Right lobe of liver (tissue), 6 donors: Measurements from ENCODE around the gene PRKCA. TPM values are rescaled to one million over a fixed set of nuclear protein-coding genes. Genes with fewer than 3 reads are reported as not detected.

Experiments used
- ATAC-seq, 4 donors: fragments of 200-7000 bp; cut with Tn5 transposase; one replicate each; pipeline ENCODE4 v1.9.1; 2020; ENCODE audit warnings: mild to moderate bottlenecking in 4 of 4, moderate library complexity in 4 of 4
- DNase-seq, 3 donors: peaks; one replicate each; pipeline ENCODE4 v3.0.0-alpha.2; 2020
- H3K27ac ChIP-seq, 3 donors: fragments of 200-600 bp; one replicate each; pipeline ENCODE4 v1.8.0; 2022
- H3K27me3 ChIP-seq, 2 donors: fragments of 200-600 bp; one replicate each; pipeline ENCODE4 v1.8.0; 2022
- H3K36me3 ChIP-seq, 4 donors: fragments of 200-600 bp; sonication (generic) in 1 of 4; one replicate each; pipeline versions ENCODE4 v1.5.1 to v1.8.0; 2017 to 2022; ENCODE audit warnings: control low read depth in 1 of 4
- H3K4me1 ChIP-seq, 4 donors: fragments of 200-600 bp; sonication (generic) in 1 of 4; one replicate each; pipeline versions ENCODE4 v1.5.1 to v1.8.0; 2017 to 2022; ENCODE audit warnings: control low read depth in 1 of 4
- H3K4me3 ChIP-seq, 3 donors: fragments of 200-600 bp; one replicate each; pipeline ENCODE4 v1.8.0; 2022
- H3K9me3 ChIP-seq, 4 donors: fragments of 200-600 bp; sonication (generic) in 1 of 4; one replicate each; pipeline versions ENCODE4 v1.5.1 to v1.8.0; 2017 to 2022; ENCODE audit warnings: control low read depth in 1 of 4
- POLR2A ChIP-seq: fragments of 450-650 bp; IDR thresholded peaks from one replicate; pipeline ENCODE4 v1.6.1; 2017; ENCODE audit warnings: antibody characterized with exemption, mild to moderate bottlenecking
- WGBS: methylation state at CpG from one replicate; pipeline ENCODE4 v1.1.6; 2018; ENCODE audit warnings: low coverage, low lambda C conversion rate; ENCODE audit not compliant: insufficient coverage; ENCODE audit errors: missing lambda C conversion rate; 5-methylcytosine and 5-hydroxymethylcytosine counted together
- intact Hi-C, 2 donors: fragments of 100-400 bp; cut with DNase I; formaldehyde crosslinking; loops; one replicate each; pipeline versions ENCODE4 v1.11.2 to v1.14.1; 2022
- total RNA-seq, 6 experiments: library from RNA; depleted of rRNA in 2 of 6; stranded (reverse); fragments of >200 nt in 2 of 6; fragmentation: NEBNext Ultra II Directional in 3 of 6; extraction: Animal tissue kit (Norgen Biotek cat#: 25700) in 3 of 6; gene quantifications; one replicate each; pipeline versions ENCODE4 v1.1.0 to v1.2.4, GENCODE V29; 2016 to 2023
- TF ChIP-seq, protein P1 (sequence below), 4 donors: fragments of 200-600 bp in 3 of 4; fragments of 450-650 bp in 1 of 4; IDR thresholded peaks; one replicate each; pipeline versions ENCODE4 v1.5.1 to v1.8.0; 2016 to 2022; ENCODE audit warnings: antibody characterized with exemption in 4 of 4, mild to moderate bottlenecking in 2 of 4
- donor health status: DM: no; HTN: yes; CAD: no.
- donor health status: DM: no; HTN: no; CAD: no.
- donor health status: DM: no; HTN: no; CAD: no.
- donor health status: DM: no; HTN: yes; CAD: no.
- donor health status: DM: no; HTN: yes; CAD: no.

Gene PRKCA
- total RNA-seq, 6 experiments from 2014 or later: 11.7 to 23.0 (median 18.7) TPM

DNA sequence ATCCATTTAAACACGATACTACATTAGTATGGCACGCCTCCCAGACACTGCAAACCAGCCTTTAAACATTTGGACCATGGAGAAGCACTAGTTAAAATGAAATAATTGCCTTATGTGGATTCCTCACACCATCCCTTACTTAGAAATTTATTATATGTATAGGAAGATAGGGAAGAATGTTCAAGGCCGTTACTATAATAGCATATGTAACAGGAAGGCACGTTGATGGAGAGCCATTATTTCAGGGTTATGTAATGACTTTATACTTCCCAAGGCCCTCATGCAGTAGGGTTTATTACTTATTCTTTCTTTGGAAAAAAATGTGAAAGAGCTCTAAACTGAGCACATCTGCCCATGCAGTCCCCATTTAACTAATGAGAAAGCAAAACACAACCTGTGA, 435.9 kb downstream of the PRKCA start:
- intact Hi-C loops: no loop called here
- Histone ChIP-seq H3K4me1 (no peaks in the 10 kb centered on the region), H3K9me3 (no peaks in the 10 kb centered on the region), H3K27ac (no peak overlapping the region), H3K4me3 (no peak overlapping the region), H3K36me3 (peaks cover 0 to 33% (median 8%) of the 10 kb centered on the region in 4 donors), H3K27me3 (no peaks in the 10 kb centered on the region)
- DNase-seq (no peak), ATAC-seq (no peak)
- no peak for TF ChIP-seq POLR2A
- TF ChIP-seq, protein P1, sequence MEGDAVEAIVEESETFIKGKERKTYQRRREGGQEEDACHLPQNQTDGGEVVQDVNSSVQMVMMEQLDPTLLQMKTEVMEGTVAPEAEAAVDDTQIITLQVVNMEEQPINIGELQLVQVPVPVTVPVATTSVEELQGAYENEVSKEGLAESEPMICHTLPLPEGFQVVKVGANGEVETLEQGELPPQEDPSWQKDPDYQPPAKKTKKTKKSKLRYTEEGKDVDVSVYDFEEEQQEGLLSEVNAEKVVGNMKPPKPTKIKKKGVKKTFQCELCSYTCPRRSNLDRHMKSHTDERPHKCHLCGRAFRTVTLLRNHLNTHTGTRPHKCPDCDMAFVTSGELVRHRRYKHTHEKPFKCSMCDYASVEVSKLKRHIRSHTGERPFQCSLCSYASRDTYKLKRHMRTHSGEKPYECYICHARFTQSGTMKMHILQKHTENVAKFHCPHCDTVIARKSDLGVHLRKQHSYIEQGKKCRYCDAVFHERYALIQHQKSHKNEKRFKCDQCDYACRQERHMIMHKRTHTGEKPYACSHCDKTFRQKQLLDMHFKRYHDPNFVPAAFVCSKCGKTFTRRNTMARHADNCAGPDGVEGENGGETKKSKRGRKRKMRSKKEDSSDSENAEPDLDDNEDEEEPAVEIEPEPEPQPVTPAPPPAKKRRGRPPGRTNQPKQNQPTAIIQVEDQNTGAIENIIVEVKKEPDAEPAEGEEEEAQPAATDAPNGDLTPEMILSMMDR (IDR thresholded peaks at IDR 0.05): no peak
- 82% methylated on average over 4 of the region's 4 CpGs for WGBS

DNA sequence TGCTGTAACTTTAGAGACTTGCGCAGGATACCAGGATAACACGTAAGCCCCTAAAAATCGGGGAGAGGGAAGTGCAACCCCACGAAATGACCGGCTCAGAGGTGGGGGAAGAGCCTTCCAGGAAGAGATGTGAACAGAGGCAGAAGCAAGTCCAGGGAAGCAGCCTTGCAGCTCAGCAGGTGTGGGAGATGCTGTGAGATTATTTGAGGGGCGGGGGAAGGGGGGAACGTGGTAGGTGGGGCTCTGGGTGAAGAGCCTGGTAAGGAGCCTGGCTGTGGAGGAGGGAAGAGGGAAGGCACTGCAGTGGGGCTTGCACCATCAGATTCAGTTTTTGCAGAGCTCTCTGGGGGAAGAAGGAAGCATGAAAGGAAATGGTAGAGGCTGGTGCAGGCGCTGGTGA, 437.1 kb downstream of the PRKCA start:
- WGBS: 90% methylated on average over 8 of the region's 8 CpGs
- no peak for ATAC-seq
- Histone ChIP-seq H3K36me3 (peaks cover 0 to 33% (median 9%) of the 10 kb centered on the region in 4 donors), H3K4me3 (no peak overlapping the region), H3K27ac (no peak overlapping the region), H3K27me3 (no peaks in the 10 kb centered on the region), H3K4me1 (no peaks in the 10 kb centered on the region), H3K9me3 (no peaks in the 10 kb centered on the region)
- no peak for DNase-seq
- TF ChIP-seq POLR2A: no peak
- TF ChIP-seq, protein P1 (IDR thresholded peaks at IDR 0.05): no peak
- intact Hi-C loops: no loop called here

DNA sequence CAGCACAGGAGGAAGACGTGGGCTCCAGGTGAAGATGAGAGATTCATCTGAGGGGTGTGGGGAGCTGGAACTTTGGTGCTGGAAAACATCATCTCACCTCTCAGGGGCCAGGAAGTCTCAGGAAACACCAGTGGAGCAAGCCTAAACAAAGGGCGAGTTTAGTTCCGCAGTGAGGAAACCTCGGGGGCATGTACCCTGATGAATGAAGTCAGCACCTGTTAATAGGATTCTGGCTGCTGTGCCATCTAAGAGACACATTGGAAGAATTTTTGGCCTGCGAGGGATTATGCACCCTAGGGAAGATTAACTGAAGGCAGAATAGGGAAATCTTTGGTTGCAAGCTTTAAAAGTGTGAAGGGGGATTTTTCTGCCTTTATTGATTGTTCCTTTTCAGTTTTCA, 437.8 kb downstream of the PRKCA start:
- ATAC-seq: no peak
- peaks cover 0 to 33% (median 9%) of the 10 kb centered on the region in 4 donors for H3K36me3 ChIP-seq
- 100% methylated on average over 2 of the region's 5 CpGs for WGBS
- no peaks in the 10 kb centered on the region for H3K9me3 ChIP-seq
- no peak for TF ChIP-seq POLR2A
- TF ChIP-seq, protein P1 (IDR thresholded peaks at IDR 0.05): no peak
- DNase-seq: no peak
- no peaks in the 10 kb centered on the region for H3K27me3 ChIP-seq
- H3K4me1 ChIP-seq: no peaks in the 10 kb centered on the region
- H3K4me3 ChIP-seq: no peak overlapping the region
- no peak overlapping the region for H3K27ac ChIP-seq
- intact Hi-C loops: no loop called here

- Histone ChIP-seq H3K27me3 (no peaks in the 10 kb centered on the region), H3K27ac (no peak overlapping the region), H3K36me3 (peaks cover 0 to 19% (median 9%) of the 10 kb centered on the region in 4 donors), H3K4me1 (no peaks in the 10 kb centered on the region), H3K4me3 (no peak overlapping the region), H3K9me3 (no peaks in the 10 kb centered on the region)
- no CpG with 5 or more reads among the region's 2 CpGs for WGBS
- intact Hi-C loops: no loop called here
- ATAC-seq (no peak), DNase-seq (no peak)
- no peak for TF ChIP-seq POLR2A
- TF ChIP-seq, protein P1 (IDR thresholded peaks at IDR 0.05): no peak
These were observed 441.1 kb downstream of the PRKCA start for GRCh38 chr17:66743511-66743910.

DNA sequence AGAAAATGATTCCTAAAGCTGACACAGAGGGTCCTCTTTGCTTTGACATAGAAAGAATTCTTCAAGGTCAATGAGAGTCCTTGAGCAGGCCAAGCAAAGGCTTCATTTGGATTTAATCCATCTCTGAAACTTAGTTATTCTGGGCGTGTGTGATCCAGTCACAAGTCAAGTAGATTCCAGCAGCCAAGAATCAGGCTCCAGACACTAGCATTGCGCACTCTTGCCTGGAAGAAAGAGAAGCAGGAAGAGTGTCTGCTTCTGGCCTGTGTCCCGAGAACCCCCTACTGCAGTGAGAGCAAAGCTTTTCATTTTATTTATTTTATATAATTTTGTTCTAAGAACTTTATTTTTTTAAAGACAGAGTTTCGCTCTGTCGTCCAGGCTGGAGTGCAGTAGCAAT, 444.3 kb downstream of the PRKCA start:
- Histone ChIP-seq H3K27me3 (no peaks in the 10 kb centered on the region), H3K4me3 (no peak overlapping the region), H3K36me3 (peaks cover 0 to 17% (median 11%) of the 10 kb centered on the region in 4 donors), H3K4me1 (no peaks in the 10 kb centered on the region), H3K27ac (no peak overlapping the region), H3K9me3 (no peaks in the 10 kb centered on the region)
- 91% methylated on average over 4 of the region's 5 CpGs for WGBS
- no peak for DNase-seq
- no peak for ATAC-seq
- TF ChIP-seq, protein P1 (IDR thresholded peaks at IDR 0.05): no peak
- TF ChIP-seq POLR2A: no peak
- intact Hi-C loops: no loop called here
